Esophagus squamous epithelium (tissue), 4 donors: Measurements from ENCODE around the gene USP46.

Source experiments
- POLR2A ChIP-seq, 4 donors: fragments of 450-650 bp; IDR thresholded peaks; one replicate each; pipeline ENCODE4 v1.6.1; 2017; ENCODE audit warnings: antibody characterized with exemption in 4 of 4, mild to moderate bottlenecking in 4 of 4, moderate library complexity in 3 of 4
- TF ChIP-seq, protein P1 (sequence below), 6 experiments: fragments of 450-650 bp in 4 of 6; fragments of 200-600 bp in 2 of 6; sonication (generic) in 2 of 6; IDR thresholded peaks; one replicate each; pipeline ENCODE4 v1.5.1; 2016 to 2019; ENCODE audit warnings: antibody characterized with exemption in 6 of 6, mild to moderate bottlenecking in 4 of 6, moderate library complexity in 4 of 6

DNA sequence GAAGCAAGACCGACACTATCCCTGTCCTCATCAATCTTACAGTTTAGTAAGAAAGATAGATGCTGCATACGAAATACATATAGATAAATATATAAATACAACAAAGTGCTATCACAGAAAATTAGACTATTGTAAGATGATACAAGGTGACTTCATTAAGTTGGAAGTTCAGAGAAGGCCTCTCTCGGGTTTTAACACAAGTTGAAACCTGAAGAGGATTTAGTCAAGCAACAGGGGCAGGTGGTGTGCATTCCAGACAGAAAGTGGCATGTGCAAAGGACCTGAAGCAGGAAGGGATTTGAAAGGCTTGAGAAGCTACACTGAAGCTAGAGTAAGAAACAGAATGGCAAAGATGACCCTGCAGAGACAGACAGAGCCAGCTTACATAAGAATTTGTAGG, 36.5 kb downstream of the USP46 start:
- TF ChIP-seq, protein P1, sequence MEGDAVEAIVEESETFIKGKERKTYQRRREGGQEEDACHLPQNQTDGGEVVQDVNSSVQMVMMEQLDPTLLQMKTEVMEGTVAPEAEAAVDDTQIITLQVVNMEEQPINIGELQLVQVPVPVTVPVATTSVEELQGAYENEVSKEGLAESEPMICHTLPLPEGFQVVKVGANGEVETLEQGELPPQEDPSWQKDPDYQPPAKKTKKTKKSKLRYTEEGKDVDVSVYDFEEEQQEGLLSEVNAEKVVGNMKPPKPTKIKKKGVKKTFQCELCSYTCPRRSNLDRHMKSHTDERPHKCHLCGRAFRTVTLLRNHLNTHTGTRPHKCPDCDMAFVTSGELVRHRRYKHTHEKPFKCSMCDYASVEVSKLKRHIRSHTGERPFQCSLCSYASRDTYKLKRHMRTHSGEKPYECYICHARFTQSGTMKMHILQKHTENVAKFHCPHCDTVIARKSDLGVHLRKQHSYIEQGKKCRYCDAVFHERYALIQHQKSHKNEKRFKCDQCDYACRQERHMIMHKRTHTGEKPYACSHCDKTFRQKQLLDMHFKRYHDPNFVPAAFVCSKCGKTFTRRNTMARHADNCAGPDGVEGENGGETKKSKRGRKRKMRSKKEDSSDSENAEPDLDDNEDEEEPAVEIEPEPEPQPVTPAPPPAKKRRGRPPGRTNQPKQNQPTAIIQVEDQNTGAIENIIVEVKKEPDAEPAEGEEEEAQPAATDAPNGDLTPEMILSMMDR (IDR thresholded peaks at IDR 0.05) = no peak
- TF ChIP-seq POLR2A (IDR thresholded peaks at IDR 0.05) = no peak
